ENCODE results near the gene CARD18. TPM values are rescaled to one million over a fixed set of nuclear protein-coding genes. Genes with fewer than 3 reads are reported as not detected.

CARD18 gene
- total RNA-seq, 1 experiment from 2014 or later = not detected

- no peak overlapping the region for H3K14ac ChIP-seq (ENCODE audit: insufficient read depth, low read length)
- no CpG with 5 or more reads among the region's 4 CpGs for WGBS (ENCODE audit: extremely low coverage, insufficient read length, low lambda C conversion rate)
- no peaks in the 10 kb centered on the region for H3K27me3 Mint-ChIP-seq (ENCODE audit: low read depth)
- no peaks in the 10 kb centered on the region for H3K23me2 ChIP-seq (ENCODE audit: insufficient read length, low read depth, low read length, poor library complexity, severe bottlenecking)
- H4K20me1 ChIP-seq (ENCODE audit: control insufficient read depth, insufficient read depth, insufficient read length) = no peaks in the 10 kb centered on the region
- H2AFZ ChIP-seq (ENCODE audit: low read length) = no peak overlapping the region
- no peaks in the 10 kb centered on the region for H3K79me2 ChIP-seq (ENCODE audit: insufficient read depth, low read length)
- DNase-seq = no peak
- no peak overlapping the region for H2BK12ac ChIP-seq (ENCODE audit: insufficient read length, low read depth, low read length)
- H3K27me3 ChIP-seq (ENCODE audit: insufficient read depth, low read length) = no peaks in the 10 kb centered on the region
- no peak overlapping the region for H3K23ac ChIP-seq (ENCODE audit: insufficient read length, low read depth, low read length)
- H3K4ac ChIP-seq (ENCODE audit: low read depth, low read length) = no peak overlapping the region
- H3K56ac ChIP-seq (ENCODE audit: insufficient read length, low read depth, low read length) = no peak overlapping the region
- H2BK5ac ChIP-seq (ENCODE audit: insufficient read length, low read length) = no peak overlapping the region
- H2BK15ac ChIP-seq (ENCODE audit: low read depth, low read length) = no peak overlapping the region
- H4K91ac ChIP-seq (ENCODE audit: insufficient read length, low read depth, low read length) = no peak overlapping the region
- no peak for TF ChIP-seq CTCF (conservative IDR thresholded peaks at IDR 0.05)
- H3K79me1 ChIP-seq (ENCODE audit: insufficient read depth, low read depth, low read length, poor library complexity, severe bottlenecking) = no peaks in the 10 kb centered on the region
- peaks cover 11 to 13% of the 10 kb centered on the region in 2 experiments for H3K9me3 Mint-ChIP-seq
- no peak overlapping the region for H3K27ac Mint-ChIP-seq
- H3K4me1 ChIP-seq (ENCODE audit: insufficient read depth, low read length) = no peaks in the 10 kb centered on the region
- no peak overlapping the region for H3K27ac ChIP-seq (ENCODE audit: insufficient read length, low read depth, low read length)
- H2AK5ac ChIP-seq (ENCODE audit: insufficient read length, low read length) = no peak overlapping the region
- H4K5ac ChIP-seq (ENCODE audit: insufficient read length, low read depth, low read length) = no peak overlapping the region
- peaks cover 6 to 12% (median 11%) of the 10 kb centered on the region in 3 experiments; a peak in 5 of 7 replicates for H3K36me3 Mint-ChIP-seq (ENCODE audit: insufficient read depth in 1 of 3, low read depth in 3 of 3)
- no peak overlapping the region for H3T11ph ChIP-seq (ENCODE audit: low read length)
- no peaks in the 10 kb centered on the region for H3K4me1 Mint-ChIP-seq
- H2BK20ac ChIP-seq (ENCODE audit: low read depth, low read length, poor library complexity, severe bottlenecking) = no peak overlapping the region
- no peak overlapping the region for H3K9ac ChIP-seq (ENCODE audit: extremely low read depth, insufficient read length, low read length)
- no peak overlapping the region for H2BK120ac ChIP-seq (ENCODE audit: low read depth, low read length, poor library complexity, severe bottlenecking)
- H3K4me3 Mint-ChIP-seq = no peak overlapping the region
- no peak overlapping the region for H3K4me2 ChIP-seq (ENCODE audit: insufficient read depth, insufficient read length, low read length)
- no peak overlapping the region for H3K18ac ChIP-seq (ENCODE audit: insufficient read length, low read depth, low read length)
- no peaks in the 10 kb centered on the region for H3K9me3 ChIP-seq (ENCODE audit: control insufficient read depth, low read depth, low read length)
- H4K8ac ChIP-seq (replicated peaks; ENCODE audit: insufficient read length, low read depth, low read length) = no peak overlapping the region
Measured at GRCh38 chr11:105135883-105136282, 3.7 kb downstream of the CARD18 start.

Data from H9 (cell line).